ENCODE measurements around the gene MPP2.

DNA sequence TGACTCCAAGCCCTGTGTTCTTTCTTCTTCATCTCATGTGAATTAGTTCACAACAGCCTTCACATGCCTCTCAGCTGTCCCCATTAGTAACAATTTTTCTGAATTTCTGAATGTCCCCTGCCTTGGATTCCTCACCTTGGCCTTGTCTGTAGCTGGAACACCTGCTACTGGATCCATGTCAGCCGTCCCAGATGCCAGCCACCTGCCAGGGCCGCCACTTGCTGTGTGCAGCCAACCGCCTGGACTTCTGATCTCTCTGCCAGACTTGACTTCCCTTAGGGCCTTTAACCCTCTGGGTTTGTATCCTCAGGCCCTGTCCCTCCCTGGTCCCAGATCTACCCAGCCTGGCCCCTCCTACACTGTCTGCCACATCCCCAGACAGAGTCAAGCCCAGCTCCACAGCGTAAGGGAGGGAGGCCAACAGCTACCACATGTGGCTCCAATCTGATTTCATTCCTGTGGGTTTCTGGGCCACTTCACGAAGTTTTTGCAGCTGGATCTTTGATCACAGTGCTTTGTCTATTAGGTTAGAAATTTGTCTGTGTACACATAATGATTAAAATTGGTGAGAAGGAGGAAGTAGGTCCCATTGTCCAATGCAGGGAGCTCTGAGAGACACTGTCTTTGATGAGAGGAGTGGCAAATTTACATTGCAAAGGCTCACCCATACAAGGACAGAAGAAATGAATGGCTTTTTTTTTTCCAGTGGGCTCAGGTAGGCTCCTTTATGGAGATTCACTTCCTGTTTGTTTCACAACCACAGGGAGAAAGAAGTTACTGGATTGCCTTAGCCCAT, 15.3 kb downstream of the MPP2 start:
- no peak for TF ChIP-seq CTCF (IDR thresholded peaks at IDR 0.05)
- no peak for TF ChIP-seq ZFX (IDR thresholded peaks at IDR 0.05; ENCODE audit: borderline replicate concordance)

Data from 22Rv1 (cell line).